GM19193 (cell line): ENCODE data around the gene FOXN3.

ENCODE experiments used
- POLR2A ChIP-seq: IDR thresholded peaks from 4 replicates; pipeline ENCODE4 v1.6.1; 2011; ENCODE audit not compliant: insufficient read depth, insufficient read length; ENCODE audit errors: extremely low read depth

The FOXN3 gene

DNA sequence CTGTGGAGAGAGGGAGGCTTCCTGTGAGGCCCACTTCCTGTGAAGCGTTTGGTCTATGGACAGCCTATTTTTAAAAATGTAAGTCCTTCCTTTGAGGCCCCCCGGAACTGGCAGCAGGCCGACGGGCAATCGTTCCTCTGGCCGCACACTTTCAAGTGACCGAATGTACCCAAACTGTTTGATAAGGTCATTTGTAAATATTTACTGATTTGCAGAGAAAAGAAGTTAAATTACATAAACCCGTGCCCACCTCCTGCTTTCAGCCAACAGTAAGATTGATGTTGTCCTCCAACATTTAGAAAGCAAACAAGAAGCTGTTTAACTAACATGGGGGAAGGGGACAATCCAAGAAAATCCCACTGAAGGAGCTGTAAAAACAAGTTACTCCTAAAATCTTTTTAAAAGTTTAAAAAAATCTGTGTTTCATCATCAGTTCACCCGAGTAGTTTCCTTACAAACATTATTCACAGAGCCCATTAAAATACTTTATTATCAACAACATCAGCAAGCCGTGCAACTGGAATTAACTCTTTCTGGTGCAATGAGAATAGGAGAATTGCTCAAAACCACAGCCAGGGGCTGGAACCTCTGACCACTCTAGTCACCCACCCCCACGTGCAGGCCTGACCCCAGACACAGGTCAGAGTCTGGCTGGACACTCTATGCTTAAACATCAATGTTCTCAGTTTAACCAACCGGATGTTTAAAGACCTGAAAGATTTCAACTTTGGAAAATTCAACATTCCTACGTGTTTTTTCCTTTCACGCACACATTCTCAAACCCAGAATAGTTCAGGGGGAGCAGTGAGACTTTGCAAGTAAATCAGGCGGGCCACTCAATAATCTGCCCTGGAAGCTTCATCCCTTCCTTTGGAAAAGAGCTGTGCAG, 65.3 kb downstream of the FOXN3 start:
- TF ChIP-seq POLR2A: peak; percentile 32

DNA sequence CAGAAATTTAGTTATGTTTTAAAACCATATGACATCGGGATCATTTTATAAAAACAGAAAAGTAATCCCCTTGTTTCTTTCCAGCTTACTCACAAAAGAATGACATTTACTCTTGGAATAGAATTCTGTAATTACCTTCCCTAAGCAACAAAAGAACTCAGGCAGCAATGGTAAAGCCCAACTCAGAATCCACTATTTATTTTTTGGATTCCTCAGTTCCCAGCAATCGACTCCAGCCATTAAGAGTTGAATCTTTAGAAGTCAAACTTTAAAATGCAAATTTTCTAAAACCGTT, 65.9 kb downstream of the FOXN3 start:
- TF ChIP-seq POLR2A: no peak

DNA sequence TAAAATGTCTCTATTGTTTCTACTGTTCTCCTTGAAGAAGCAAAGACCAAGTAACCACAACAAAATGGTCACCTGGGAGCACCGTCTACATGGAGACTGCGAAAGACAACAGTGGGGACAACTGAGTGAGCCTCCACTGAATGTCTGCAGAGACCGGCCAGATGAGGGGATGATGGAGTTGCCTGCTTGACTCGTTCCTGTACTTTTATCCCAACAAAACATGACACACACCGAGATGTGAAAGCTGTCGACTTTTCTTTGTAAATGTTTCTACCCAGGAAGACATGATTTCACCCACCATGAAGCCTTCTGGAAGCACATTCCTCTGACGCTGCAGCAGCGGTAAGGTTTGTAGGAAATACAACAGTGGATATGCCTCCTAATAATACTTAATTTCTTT, 66.9 kb downstream of the FOXN3 start:
- no peak for TF ChIP-seq POLR2A

DNA sequence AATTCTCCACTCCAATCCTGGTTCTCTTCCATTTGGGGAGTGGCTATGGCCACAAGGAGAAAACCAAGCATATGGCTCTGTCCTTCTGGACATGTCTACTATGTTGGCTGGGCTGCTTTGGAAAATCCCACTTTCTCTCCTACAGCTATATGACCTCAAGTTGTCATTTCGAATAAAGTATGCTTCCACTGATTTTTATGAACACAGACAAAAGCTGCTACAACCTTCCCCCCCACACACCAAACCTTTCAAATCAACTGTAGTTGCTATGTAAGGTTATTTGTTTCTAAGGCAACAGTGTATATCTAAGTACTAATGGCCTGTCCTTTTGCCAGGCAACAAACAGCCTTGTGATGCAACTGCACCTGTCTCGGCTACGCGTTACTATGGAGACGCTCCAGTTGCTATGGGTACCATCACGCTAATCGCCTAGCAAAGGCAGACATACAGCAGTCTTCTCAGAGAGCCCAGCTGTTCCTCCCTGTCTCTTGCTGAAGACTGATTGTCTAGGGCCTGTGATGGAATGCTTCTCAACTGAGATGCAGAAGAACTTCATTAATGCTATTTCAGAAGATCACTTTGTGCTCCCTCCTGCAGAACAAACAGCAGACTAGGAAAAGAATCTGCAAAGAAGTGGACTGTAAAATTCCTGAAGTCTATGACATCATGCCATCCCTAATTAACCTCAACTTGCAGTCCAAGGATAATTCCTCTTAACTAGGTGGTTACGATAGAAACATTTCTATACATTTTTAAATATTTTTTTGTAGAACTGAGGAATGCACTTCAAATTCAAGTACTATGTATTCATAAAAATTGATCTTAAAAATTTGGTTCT, 67.6 kb downstream of the FOXN3 start:
- TF ChIP-seq POLR2A: no peak

DNA sequence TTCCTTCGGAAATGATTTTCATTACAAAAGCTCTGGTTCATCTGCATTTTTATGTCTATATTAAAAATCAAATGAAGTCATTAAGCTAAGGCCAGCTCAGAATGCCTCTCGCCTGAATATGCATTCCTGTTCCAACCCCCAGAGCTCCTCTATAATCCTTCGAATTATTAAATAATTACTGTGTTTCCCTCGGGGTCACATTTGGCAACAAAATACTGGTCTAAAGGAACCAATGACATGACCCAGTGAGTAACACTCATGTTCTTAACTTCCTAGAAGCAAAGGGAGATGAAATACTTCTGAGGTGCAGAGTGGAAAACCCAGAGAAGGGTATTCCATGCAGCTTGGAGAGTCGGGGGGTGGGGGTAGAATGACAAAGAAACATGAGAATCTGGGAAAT, 68.3 kb downstream of the FOXN3 start:
- TF ChIP-seq POLR2A: no peak

DNA sequence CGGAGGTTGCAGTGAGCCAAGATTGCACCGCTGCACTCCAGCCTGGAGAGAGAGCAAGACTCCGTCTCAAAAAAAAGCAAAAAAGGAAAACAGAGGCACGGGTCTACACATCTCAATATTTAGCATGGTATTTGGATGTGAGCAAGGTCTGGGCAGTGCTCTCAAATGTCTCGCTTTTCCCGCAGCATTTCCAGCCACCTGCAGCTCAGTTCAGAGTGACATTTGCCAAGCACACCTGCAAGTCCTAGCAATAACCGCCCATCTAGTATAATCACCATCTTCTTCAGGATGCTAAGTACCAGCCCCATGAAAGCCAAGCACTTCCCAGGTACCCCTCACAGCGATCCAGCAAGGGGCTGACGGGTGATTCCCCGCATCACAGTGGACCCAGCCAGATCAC, 69.1 kb downstream of the FOXN3 start:
- TF ChIP-seq POLR2A: no peak

DNA sequence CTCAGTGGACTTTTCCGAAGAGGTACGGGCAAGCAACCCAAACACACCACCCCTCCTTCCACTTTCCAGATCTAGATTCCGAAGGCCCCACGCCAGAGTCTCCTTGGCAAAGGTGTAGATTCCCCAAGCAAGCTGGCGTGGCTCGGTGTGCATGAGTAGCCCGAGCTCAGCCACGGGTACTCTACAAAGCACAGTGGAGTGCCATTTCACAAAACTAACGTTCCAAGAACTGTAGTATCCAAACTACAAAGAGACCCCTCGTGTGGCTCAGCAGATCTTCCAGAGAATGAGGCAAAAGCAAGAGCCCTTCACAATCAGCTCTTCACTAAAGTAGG, 72.1 kb downstream of the FOXN3 start:
- no peak for TF ChIP-seq POLR2A

DNA sequence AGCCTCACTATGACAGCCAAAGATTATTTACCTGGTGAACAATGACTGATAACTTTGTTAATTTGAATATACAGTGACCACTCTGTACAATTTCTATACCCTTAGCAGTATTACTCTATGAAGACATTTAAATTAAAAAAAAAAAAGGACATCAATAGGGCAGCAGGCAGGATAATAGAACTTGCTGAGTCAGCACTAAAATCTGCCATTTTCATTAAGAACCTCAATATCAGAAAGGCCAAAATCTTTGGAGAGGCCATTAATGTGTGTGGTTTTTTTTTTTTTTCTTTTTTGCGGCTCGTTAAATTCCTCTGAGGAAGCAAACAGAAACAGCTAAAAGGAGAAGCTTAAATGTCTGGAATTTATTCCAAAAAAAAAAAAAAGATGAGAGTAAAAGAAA, 73.7 kb downstream of the FOXN3 start:
- TF ChIP-seq POLR2A: no peak

DNA sequence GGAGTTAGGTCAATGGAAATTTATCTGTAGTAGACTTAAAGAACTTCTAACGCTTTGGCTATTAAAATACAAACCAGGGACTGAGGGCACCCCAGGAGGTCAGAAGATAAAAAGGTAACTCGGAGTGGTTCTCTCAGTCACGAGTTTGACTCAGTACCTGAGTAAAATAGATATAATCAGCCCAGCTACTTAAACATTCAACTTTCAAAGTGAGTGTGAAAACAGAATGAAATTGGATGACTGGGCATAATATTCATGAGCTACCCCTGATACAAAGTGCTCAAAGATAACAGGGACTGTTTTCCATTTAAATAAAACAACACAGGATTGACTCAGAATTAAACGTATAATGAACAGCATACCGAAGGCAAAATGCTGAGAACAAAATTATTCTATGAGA, 75.0 kb downstream of the FOXN3 start:
- TF ChIP-seq POLR2A: no peak

DNA sequence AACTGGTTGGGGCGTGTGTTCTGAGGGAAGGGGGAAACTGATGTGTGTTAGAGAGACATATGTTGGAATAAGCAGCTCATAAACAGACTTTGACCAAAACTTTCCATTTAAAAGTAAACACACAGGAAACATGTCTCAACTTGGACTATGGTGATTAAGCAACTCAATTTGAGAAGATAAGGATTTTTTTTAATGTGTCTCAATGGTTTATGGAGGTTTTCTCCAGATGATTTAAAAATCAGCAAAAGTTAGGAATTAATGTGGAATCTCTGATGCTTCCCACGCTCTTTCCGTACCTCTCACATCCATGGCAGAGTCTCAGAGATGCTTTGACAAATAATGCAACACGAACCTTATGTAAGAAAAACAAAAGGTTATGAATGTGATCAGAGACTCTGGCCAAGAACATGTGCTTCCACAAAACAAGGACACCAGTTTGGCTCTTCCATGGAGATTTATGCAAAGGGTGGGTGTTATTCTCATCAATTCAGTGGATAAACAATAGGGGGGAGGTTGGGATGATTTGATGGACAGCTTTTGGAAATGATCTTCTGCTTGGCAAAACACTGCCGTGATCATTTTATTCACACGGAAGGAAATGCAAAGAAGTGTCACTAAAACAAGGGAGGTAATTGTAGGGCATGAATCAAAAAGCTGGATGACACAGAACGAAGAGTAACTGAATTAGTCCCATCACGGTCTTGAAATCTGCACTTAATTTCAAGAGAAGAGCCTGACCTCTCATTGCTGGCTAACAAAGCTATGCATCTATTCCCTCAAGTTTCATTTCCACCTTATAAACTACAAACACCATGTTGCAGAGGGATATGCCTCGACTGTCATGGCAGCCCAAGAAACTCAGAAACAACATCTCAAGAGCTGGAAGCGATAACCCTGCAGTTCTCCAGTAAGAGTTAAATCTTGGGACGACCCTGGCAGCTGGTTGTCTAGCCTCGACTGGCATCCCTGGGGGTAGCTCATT, 76.5 kb downstream of the FOXN3 start:
- TF ChIP-seq POLR2A: no peak

DNA sequence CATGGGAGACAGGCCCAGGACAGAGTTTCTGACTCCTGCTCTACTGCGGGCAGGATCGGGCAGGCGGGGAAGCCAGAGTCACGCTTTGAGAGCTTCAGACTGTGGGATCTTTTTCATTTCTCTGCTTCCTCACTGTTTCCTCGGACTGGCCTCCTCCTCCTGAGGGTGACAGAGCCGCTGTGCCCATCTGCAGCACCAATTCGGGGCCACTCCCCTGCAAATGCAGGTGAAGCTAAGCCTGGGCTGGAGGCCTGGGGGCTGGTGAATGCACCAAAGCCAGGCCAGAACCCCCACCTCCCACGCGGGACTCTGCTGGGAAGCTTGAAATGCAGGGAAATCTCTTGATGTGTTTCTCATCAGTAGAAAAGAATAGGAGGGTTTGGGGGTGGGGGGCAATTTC, 77.5 kb downstream of the FOXN3 start:
- TF ChIP-seq POLR2A: no peak

DNA sequence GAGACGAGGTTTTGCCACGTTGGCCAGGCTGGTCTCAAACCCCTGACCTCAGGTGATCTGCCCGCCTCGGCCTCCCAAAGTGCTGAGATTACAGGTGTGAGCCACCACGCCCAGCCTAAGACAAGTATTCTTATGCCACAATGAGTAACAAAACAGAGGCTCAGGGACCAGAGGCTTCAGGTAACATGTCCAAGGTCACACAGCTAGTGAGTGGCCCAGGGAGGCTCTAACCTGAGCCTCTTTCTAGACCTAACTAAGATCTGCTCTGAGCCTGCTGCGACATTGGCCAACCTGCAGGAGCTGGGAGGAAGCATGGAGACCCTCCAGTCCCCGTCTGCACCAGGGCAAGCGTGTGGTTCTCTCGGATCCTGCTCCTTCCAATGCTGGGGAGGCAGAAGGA, 77.9 kb downstream of the FOXN3 start:
- no peak for TF ChIP-seq POLR2A

DNA sequence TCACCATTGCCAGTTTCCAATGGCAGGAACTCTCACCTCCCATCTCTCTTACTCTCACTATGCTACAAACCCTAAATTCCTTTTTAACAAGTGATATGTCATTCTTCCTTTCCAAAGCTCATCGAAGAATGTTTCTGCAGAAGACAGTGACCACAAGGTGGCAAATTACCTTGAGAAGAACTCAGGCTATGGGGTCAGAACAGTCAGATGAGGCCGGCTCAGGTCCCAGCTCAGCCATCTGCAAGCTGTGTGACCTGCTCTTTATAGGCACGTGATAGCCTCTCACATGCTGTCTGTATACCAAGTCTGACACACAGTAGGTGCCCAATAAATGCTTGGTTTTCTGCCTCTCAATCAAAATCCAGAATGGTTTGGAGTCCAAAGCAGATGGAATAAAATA, 80.7 kb downstream of the FOXN3 start:
- no peak for TF ChIP-seq POLR2A

DNA sequence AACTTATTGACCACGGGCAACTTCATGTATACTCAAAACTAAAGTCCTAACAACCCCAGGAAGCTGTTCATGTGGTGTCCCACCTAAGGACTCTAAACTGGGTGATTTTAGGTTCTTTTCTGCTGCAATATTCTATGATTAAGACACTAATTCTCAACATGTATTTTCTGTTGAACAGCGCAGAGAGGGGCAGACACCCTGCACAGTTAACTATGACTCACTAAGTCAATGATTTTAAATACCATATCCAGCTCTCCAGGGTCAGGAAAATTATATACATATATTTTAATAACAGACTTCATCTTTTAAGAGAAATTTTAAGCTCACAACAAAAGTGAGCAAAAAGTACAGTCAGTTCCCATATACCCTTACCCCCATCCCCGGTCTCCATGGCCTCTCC, 85.0 kb downstream of the FOXN3 start:
- TF ChIP-seq POLR2A: no peak

DNA sequence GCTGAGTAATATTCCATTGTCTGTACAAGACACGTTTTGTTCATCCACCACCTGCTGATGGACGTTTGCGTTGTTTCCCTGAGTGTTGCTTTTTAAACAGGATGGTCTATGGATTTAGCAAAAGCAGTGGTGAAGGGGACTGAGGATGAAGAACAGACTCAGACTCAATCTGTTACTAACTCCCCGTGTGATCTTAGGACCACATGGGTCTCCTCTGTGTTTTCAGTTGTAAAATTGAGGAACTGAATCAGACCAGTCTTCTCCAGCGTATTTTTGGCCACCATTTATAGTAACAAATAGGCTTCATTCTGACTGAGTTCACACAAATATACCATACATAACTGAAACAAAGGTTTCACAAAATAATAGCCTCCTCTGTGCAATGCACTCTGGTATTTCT, 85.6 kb downstream of the FOXN3 start:
- no peak for TF ChIP-seq POLR2A
